ENCODE measurements around the gene FXYD7.

Gene FXYD7

GRCh38 chr19:35135389-35135909 is 7.6 kb upstream of the FXYD7 start (continued):
- TF ChIP-seq, protein P1, sequence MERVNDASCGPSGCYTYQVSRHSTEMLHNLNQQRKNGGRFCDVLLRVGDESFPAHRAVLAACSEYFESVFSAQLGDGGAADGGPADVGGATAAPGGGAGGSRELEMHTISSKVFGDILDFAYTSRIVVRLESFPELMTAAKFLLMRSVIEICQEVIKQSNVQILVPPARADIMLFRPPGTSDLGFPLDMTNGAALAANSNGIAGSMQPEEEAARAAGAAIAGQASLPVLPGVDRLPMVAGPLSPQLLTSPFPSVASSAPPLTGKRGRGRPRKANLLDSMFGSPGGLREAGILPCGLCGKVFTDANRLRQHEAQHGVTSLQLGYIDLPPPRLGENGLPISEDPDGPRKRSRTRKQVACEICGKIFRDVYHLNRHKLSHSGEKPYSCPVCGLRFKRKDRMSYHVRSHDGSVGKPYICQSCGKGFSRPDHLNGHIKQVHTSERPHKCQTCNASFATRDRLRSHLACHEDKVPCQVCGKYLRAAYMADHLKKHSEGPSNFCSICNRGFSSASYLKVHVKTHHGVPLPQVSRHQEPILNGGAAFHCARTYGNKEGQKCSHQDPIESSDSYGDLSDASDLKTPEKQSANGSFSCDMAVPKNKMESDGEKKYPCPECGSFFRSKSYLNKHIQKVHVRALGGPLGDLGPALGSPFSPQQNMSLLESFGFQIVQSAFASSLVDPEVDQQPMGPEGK (tag by site-specific recombination; IDR thresholded peaks at IDR 0.05) = peak; percentile 94
- TF ChIP-seq ZBTB11 (tag by site-specific recombination; conservative IDR thresholded peaks at IDR 0.05; ENCODE audit: low read depth) = no peak
- no peak for TF ChIP-seq ZNF175 (tag by site-specific recombination; IDR thresholded peaks at IDR 0.05)
- peak; percentile 82 for TF ChIP-seq HIC1 (tag by site-specific recombination; IDR thresholded peaks at IDR 0.05)
- TF ChIP-seq ZNF692 (tag by site-specific recombination; IDR thresholded peaks at IDR 0.05) = peak; percentile 93
- no peak for TF ChIP-seq BCL11A (tag by site-specific recombination; IDR thresholded peaks at IDR 0.05; ENCODE audit: low read depth)
- TF ChIP-seq, protein P2, sequence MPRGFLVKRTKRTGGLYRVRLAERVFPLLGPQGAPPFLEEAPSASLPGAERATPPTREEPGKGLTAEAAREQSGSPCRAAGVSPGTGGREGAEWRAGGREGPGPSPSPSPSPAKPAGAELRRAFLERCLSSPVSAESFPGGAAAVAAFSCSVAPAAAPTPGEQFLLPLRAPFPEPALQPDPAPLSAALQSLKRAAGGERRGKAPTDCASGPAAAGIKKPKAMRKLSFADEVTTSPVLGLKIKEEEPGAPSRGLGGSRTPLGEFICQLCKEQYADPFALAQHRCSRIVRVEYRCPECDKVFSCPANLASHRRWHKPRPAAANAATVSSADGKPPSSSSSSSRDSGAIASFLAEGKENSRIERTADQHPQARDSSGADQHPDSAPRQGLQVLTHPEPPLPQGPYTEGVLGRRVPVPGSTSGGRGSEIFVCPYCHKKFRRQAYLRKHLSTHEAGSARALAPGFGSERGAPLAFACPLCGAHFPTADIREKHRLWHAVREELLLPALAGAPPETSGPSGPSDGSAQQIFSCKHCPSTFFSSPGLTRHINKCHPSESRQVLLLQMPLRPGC (tag by site-specific recombination; IDR thresholded peaks at IDR 0.05) = peak; percentile 66; the same call in 1 of the 2 replicates
- TF ChIP-seq ZNF513 (tag by site-specific recombination; IDR thresholded peaks at IDR 0.05) = peak; percentile 100
- TF ChIP-seq ZNF174 (tag by site-specific recombination; IDR thresholded peaks at IDR 0.05) = no peak
- TF ChIP-seq, protein P3, sequence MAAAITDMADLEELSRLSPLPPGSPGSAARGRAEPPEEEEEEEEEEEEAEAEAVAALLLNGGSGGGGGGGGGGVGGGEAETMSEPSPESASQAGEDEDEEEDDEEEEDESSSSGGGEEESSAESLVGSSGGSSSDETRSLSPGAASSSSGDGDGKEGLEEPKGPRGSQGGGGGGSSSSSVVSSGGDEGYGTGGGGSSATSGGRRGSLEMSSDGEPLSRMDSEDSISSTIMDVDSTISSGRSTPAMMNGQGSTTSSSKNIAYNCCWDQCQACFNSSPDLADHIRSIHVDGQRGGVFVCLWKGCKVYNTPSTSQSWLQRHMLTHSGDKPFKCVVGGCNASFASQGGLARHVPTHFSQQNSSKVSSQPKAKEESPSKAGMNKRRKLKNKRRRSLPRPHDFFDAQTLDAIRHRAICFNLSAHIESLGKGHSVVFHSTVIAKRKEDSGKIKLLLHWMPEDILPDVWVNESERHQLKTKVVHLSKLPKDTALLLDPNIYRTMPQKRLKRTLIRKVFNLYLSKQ (tag by site-specific recombination; IDR thresholded peaks at IDR 0.05; ENCODE audit: borderline replicate concordance) = 0 out of 2 replicates have a peak, but pooled peaks have one; percentile 14
- peak; percentile 80 for TF ChIP-seq ZBTB21 (tag by site-specific recombination; IDR thresholded peaks at IDR 0.05)
- TF ChIP-seq ZNF837 (tag by site-specific recombination; IDR thresholded peaks at IDR 0.05) = no peak
- TF ChIP-seq ZNF280C (tag by site-specific recombination; IDR thresholded peaks at IDR 0.05) = no peak
- no peak for TF ChIP-seq ZNF16 (tag by site-specific recombination; IDR thresholded peaks at IDR 0.05; ENCODE audit: low read depth)
- peak; percentile 67 for TF ChIP-seq ZFHX2 (tag by site-specific recombination; conservative IDR thresholded peaks at IDR 0.05)
- peak; percentile 85 for TF ChIP-seq ZSCAN18 (tag by site-specific recombination; IDR thresholded peaks at IDR 0.05)
